MV-4-11 (cell line): ENCODE measurements around the gene KRTAP10-5.
"Not testable (repeated sequence)": the region's sequence is repeated elsewhere in the genome, so short reads cannot be mapped to it uniquely, and the experiment has no call there.

ENCODE experiments used
- DNase-seq: peaks from one replicate; lab custom pipeline; 2025; lab: John Stamatoyannopoulos, UW

KRTAP10-5 gene

DNA sequence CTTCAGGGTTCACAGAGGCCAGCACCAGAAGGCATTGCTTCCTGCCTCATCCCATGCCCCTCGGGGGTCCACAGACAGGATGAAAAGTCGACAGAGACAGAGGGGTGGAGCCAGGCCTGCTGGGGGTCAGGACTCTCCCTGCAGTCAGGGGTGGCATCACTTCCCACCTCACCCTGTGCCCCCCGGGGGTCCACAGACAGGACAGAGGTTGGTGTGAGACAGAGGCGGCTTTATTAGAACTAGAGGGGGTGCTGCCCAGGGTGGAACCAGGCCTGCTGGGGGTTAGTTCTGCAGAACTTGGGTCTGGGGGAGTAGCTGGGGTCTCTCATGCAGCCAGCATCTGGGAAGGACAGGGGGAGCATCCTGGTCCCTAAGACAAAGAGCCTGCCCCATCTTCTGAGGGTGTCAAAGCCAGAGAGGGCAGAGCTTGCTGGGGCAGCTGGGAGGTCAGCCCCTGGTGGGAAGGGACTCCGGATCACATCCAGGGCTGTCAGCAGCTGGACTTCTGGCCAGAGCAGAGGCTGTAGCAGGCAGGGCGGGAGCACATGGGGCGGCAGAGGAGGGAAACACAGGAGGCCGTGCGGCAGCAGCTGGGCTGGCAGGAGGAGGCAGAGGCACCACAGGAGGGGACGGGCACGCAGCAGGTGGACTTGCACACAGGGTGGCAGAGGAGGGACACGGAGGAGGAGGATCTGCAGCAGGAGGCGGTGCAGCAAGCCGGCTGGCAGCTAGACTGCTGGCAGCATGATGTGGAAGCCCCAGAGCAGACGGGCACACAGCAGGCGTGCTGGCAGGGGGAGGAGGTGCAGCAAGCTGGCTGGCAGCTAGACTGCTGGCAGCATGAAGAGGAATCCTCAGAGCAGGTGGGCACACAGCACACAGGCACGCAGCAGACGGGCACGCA, 10.7 kb upstream of the KRTAP10-5 start:
- not testable (repeated sequence) for DNase-seq

DNA sequence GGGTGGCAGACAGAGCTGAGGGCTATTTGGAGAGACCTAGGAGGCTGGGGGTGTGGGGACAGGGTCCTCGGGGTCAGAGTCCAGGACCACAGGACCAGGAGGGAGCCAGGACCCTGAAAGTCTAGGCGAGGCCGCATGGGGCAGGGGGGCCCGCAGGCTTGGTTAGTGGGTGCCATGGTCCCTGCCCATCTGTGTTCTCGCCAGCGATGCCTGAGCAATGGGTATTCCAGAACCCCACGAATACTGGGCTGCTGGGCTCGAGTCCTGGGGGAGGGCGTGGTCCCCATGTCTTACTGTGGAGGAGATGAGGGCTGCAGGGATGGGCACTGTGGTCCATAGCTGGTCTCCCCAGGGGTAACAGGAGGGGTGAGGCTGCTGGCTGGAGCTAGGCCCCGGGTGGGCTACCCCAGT, 9.9 kb upstream of the KRTAP10-5 start:
- no peak for DNase-seq

DNA sequence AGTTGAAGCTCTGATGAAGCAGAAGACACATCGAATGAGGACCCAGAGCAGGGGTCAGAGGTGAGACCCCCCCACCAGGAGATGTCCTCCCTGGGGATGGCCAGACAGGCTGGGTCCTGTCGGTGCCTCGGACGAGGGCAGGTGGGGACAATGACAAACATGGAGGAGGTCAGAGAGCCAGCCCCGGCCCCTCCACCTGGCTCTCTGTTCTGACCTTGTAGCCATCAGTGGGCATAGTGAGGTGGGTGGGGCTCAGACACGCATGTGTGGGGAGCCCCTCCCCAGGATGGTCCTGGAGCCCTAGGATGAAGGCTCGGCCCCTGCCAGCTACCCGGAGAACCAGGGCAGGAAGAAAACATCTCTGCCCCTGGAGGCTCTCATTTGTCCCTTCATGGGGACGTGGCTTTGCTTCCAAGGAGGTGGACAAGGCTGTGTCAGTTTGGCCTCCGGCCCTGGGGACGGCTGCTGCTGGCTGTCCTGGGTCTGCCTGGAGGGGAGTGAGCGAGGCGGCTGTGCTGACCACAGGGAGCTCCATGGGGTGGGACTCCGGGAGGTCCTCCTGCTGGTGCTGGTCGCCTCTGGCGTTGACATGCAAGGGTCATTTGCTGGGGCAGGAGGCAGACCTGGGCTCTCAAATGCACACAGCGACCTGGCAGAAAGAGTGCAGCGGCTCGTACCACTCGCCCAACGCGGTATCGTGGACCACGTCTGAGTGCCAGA, 9.3 kb upstream of the KRTAP10-5 start:
- DNase-seq: no peak

DNA sequence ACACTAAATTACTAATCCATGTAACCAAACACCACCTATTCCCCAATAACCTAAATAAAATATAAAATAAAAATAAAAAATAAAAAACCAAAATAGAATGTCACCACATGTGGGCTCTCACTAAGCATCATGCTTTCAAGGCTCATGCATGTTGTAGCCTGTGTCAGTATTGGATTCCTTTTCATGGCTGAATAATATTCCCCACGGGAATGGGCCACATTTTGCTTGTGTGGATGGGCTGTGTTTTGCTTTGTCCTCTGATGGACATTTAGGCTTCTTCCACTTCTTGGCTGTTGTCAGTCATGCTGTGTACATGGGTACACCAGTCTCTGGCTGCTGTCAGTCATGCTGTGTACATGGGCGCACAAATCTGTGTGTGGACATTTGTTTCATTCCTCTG, 8.7 kb upstream of the KRTAP10-5 start:
- DNase-seq: no peak

DNA sequence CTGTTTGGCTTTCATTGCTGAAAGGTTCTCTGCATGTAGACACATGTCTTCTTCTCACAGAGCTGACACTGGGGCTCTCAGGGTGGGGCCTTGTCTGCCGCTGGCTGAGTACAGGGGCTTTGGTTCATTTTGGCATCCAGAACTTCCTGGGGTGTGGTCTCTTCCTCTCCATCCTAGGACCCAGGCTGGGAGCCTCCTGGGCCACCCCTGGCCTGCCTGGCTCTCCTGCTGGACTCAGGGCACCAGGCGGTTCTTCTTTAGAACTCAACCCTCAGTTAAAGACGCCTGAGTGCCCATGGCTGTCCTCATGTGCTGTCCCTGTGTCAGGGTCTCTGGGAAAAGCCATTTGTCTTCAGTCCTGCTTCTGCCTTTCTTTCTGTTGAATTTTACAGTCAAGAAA, 5.5 kb upstream of the KRTAP10-5 start:
- no peak for DNase-seq

DNA sequence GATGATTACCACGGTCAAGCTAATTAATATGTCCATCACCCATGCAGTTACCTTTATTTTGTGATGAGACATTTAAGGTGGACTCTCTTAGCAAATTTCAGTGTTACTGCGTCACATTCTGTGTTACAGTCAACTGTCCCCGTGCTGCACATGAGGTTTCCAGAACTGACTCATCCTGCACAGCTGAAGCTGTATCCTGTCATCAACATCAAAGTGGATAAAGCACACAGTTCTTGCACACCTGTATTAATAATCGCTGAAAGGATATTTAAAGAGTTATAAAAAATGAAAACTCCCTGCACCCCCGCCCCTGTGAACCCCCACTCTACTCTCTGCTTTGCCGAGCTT, 3.4 kb upstream of the KRTAP10-5 start:
- no peak for DNase-seq

DNA sequence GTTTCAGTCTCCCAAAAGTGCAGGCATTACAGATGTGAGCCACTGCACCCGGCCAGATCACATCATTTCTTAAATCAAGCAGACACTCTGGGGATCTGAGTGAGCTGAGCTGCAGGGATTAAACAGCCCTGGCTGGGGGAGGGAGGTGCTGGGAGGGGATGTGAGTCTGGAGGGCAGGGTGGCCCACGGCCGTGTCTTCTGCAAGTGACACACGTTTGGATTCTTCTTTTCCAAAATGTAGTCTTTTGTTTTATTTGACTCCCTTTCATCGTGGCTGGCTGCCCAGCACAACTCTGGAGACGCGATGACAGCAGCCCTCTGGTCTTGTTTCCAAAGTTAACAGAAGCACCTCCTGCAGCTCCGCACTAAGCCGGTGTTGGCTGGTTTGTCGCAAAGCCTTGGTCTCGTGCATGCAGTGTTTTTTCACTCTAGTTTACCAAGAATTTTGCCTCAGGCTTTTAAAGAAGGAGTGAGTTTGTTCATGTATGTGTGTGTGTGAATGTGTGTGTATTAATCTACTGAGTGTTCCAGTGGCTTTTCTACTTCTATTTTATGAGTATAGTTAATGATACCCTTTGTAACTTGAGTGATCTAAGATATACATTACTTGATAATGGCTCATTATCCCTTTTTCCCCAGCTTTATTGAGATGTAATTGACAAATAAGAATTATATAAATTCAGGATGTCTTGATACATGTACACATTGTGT, 2.8 kb upstream of the KRTAP10-5 start:
- DNase-seq: no peak

DNA sequence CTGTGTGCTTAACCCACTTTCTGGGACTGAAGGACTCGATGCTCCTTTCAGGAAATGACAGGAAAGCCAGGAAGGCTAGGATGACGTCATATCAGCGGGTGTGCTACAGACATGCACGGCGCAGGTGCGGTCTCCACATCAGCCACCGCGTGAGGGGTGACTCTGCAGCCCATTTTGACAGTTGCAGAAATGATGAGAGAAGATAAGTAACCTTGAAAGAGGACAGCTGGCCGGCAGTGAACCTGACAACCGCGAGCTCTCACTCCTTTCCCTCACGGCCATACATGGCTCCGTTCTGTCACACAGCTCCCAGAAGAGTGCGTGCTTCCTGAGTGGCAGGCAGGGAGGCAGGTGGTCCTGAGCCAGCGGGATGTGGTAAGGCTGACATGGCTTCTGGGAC, 1.7 kb upstream of the KRTAP10-5 start:
- no peak for DNase-seq

DNA sequence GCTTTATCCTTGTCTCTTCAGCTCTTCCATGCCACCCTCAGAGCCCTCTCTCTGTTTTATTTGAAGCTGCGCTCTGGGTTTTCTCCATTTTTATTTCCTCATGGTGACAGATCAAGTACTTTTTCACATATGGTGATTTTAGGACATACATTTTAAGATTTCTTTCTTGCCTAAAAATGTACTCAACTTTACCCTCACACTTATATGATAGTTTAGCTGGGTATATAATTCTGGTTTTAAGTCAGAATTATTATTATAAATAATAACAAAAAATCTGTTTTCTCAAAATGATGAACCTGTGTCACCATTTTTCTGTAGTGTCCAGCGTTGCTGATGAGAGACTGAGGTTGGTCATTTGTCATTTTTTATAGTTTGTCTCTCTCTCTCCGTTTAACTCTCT, 754 bp upstream of the KRTAP10-5 start:
- no peak for DNase-seq

DNA sequence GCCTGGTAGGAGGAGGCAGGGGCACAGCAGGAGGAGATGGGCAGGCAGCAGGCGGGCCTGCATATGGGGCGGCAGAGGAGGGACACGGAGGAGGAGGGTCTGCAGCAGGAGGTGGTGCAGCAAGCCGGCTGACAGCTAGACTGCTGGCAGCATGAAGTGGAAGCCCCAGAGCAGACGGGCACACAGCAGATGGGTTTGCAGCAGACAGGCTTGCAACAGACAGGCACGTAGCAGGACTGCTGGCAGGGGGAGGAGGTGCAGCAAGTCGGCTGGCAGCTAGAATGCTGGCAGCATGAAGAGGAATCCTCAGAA, 615 bp downstream of the KRTAP10-5 start:
- DNase-seq: no peak

DNA sequence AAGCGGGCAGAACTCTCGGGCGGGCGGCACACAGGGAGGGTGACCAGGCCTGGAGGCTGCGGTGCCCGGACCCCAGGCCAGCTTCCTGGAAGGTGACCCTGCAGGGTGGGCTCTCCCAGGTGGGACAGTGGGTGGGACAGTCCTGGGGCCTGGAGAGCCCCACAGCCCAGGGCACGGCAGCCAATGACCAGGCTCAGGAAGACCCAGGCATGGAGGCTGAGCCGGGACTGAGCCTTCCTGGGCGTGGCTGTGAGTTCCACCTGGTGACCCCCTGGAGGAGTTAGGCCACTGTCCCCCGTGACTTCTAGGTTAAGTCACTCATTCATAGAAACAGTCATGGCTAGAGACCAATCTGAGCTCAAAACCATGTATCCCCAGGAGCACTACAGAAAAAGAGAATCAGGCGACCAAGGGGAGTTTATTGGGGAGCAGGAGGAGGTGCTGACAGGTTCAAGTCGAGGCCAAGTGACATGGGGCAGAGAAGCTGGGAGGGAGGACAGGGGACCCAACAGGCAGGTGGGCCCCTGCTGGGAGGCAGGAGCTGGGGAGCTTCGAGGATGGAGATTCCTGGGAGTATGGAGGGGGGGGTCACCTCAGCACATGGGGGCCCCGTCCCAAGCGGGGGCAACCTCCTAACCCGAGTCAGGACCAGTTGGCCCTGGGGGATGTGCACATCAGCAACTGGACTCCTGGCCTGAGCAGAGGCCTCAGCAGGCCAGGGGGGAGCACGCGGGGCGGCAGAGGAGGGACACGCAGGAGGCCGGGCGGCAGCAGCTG, 1.2 kb downstream of the KRTAP10-5 start:
- DNase-seq: no peak

DNA sequence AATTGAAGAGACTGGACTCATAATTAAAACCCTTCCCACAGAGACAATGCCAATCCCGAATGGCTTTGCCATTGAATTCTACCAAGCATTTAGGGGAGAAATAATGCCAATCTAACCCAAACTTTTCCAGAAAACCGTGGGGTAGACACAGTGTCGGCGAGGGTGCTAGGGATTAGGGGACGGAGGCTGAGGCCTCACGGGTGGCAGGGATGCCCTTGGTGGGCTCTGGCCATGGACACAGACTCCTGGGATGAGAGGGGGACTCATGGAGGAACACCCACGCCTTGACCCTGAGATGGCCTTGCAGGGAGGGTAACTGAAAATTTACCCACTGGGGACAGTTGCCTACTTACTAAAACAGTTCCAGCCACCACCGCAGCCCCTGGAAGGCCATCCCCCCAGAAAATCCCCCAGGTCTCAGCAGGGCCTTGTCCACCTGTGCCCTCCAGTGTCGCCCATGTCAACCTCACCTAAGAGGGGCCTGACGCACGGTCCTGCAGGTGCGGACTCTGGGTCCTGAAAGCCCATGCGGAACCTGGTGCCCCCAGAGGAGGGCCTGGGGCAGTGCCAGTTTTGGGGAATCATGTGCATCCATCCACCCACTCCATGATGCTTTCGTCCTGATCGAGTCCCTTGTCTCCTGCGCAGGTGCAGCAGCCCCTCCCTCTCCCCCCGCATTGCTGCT, 1.9 kb downstream of the KRTAP10-5 start:
- DNase-seq: no peak

DNA sequence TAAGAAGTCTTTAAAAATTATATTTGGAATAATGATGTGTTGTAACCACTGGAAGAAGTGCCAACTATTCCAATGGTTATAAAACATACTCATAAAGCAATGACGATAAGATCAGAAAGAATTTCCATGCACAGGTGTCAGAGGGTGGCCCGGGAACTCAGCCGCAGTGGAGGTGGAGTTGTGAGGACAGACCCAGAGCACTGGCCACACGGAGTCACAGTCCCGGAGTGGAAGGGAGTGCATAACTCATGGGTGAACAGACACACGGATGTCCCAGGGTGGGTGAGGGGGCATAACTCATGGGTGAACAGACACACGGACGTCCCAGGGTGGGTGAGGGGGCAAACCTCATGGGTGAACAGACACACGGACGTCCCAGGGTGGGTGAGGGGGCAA, 4.4 kb downstream of the KRTAP10-5 start:
- no peak for DNase-seq

DNA sequence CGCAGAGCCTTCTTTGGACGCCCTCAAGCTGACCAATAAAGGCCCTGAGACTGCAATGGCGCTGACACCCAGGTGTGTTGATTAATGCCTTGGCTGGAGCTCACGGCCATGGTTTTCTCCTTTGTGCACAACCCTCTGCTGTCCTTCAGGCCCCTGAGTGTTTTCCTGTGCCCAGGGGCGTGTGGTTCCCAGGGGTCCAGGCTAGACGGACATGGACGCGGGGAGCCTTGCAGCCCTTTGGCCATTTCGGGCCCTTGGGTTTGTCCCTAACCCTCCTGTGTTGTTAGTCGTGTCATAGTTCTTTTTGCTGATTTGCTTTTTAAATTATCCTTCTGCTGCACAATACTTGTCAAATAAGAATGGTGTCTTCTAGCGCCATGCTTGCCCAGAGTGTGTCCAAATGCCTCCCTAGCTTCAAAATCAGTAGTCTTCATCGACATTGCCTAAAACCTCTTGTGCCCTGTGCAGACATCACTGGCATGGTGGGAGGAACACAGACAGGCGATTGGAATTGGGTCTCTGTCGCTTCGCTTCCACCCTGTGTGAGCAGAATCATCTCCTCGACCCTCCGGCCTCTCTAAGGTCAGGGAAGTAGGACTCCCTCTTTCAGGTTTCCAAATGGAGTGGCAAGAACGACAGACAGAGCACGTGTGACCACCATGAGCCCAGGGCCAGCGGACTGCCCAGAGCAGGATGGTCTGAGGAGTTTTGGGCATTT, 4.9 kb downstream of the KRTAP10-5 start:
- no peak for DNase-seq

DNA sequence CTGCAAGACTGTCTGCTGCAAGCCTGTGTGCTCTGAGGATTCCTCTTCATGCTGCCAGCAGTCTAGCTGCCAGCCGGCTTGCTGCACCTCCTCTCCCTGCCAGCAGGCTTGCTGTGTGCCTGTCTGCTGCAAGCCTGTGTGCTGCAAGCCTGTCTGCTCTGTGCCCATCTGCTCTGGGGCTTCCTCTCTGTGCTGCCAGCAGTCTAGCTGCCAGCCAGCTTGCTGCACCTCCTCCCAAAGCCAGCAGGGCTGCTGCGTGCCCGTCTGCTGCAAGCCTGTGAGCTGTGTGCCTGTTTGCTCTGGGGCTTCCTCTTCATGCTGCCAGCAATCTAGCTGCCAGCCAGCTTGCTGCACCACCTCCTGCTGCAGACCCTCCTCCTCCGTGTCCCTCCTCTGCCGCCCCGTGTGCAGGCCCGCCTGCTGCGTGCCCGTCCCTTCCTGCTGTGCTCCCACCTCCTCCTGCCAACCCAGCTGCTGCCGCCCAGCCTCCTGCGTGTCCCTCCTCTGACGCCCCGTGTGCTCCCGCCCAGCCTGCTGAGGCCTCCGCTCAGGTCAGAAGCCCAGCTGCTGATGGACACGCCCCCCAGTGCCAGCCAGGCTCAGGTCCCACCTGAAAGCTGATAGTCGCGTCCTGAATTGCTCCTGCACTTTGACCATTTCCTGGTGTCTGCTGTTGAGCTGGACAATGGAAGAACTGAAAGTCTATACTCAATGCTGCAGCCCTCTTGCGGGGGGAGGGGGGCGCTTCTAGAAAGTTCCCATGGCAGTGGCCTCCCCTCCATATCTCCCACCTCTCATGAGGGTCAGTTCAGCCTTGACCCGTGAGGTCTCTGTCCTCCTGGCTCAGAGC, 5.7 kb downstream of the KRTAP10-5 start:
- DNase-seq: no peak

DNA sequence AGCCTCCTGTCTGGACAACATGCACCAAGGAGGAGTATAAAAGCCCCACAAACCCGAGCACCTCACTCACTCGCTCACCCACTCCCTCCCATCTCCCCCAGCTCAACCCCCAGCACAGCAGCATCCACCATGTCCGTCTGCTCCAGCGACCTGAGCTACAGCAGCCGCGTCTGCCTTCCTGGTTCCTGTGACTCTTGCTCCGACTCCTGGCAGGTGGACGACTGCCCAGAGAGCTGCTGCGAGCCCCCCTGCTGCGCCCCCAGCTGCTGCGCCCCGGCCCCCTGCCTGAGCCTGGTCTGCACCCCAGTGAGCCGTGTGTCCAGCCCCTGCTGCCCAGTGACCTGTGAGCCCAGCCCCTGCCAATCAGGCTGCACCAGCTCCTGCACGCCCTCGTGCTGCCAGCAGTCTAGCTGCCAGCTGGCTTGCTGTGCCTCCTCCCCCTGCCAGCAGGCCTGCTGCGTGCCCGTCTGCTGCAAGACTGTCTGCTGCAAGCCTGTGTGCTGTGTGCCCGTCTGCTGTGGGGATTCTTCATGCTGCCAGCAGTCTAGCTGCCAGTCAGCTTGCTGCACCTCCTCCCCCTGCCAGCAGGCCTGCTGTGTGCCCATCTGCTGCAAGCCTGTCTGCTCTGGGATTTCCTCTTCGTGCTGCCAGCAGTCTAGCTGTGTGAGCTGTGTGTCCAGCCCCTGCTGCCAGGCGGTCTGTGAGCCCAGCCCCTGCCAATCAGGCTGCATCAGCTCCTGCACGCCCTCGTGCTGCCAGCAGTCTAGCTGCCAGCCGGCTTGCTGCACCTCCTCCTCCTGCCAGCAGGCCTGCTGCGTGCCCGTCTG, 6.6 kb downstream of the KRTAP10-5 start, which contains the start of gene KRTAP10-4:
KRTAP10-4 (plus strand) TSS at position 100 of the 827 bp plus-strand sequence; CDS start at position 130, 30 bp downstream.
- not testable (repeated sequence) for DNase-seq

DNA sequence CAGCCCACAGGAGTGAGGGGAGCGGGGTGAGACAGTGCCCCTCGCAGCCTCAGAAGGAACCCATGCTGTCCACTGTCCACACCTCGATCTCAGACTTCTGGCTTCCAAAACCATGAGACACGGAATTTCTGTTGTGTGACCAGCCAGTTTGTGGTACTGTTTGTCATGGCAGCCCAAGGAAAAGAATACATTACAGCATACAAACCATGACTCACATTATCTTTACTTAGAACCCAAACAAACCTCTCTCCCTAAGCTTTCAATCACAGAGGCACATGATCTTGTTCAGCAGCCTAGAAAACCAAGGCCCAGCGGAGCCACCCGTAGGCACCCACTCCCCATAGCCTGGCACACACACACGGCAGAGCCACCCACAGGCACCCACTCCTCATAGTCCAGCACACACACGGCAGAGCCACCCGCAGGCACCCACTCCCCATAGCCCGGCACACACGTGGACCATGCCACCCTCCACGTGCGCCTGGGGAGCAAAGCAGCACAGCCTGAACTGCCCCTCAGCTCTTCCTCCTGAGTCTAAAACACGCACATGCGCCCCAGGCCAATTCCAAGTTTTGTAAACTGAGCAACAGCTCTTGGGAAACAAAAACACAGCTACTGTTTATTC, 7.3 kb downstream of the KRTAP10-5 start:
- DNase-seq: no peak
